ENCODE data around the gene CDH12.

DNA sequence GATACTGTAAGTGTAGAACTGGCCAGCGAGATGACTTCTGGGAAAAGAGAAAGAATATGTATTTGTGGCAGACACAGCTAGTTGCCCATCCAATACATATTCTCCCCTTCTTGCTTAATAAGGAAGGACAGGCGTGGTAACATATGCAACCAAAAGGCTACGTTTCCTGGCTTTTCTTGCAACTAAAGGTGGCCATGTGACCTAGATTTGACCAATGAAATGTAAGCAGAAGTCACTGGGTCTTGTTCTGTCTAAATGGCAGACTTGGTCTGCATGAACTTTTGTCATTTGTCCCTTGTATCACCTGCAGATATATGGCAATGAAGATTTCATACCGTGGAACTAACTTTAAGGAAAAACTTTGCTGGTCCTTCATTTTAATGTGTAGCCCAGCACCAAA is 183.8 kb downstream of the CDH12 start:
- TF ChIP-seq CTCF (IDR thresholded peaks at IDR 0.05) (no peak), POLR2AphosphoS5 (IDR thresholded peaks at IDR 0.05) (no peak)
